ENCODE measurements around the gene PPIL1. TPM values are rescaled to one million over a fixed set of nuclear protein-coding genes. Genes with fewer than 3 reads are reported as not detected.

Gene PPIL1
- total RNA-seq, 2 donors from 2014 or later = 12.0 to 12.9 TPM

- peaks cover 2% of the 10 kb centered on the region for H3K36me3 ChIP-seq
- DNase-seq (ENCODE audit: low spot score) (no peak), ATAC-seq (ENCODE audit: insufficient number of reproducible peaks, low FRiP score, low read depth) (no peak)
- H3K4me3 ChIP-seq = no peak overlapping the region
- H3K27ac ChIP-seq = no peak overlapping the region
- no peaks in the 10 kb centered on the region for H3K9me3 ChIP-seq
- TF ChIP-seq CTCF (IDR thresholded peaks at IDR 0.05) = no peak
- H3K4me1 ChIP-seq (ENCODE audit: control insufficient read depth in 1 of 2, low read depth in 2 of 2) = peaks cover 8 to 38% of the 10 kb centered on the region in 2 donors
- no peaks in the 10 kb centered on the region for H3K27me3 ChIP-seq (replicated peaks; ENCODE audit: insufficient read depth)
Observed at GRCh38 chr6:36855750-36856149, 18.9 kb downstream of the PPIL1 start.

- Histone ChIP-seq H3K27ac (peak overlapping the region; percentile 64 to 76), H3K4me1 (ENCODE audit: control insufficient read depth in 1 of 2, low read depth in 2 of 2) (peaks cover 6 to 29% of the 10 kb centered on the region in 2 donors)
- ATAC-seq (ENCODE audit: insufficient number of reproducible peaks, low FRiP score, low read depth) = peak; percentile 89
Observed at GRCh38 chr6:36853325-36853724, 21.3 kb downstream of the PPIL1 start.

GRCh38 chr6:36852481-36853147, 22.0 kb downstream of the PPIL1 start:
- peaks cover 2% of the 10 kb centered on the region for H3K36me3 ChIP-seq
- DNase-seq (ENCODE audit: low spot score) = no peak
- H3K27ac ChIP-seq = peak overlapping the region; percentile 64 to 76
- no peaks in the 10 kb centered on the region for H3K27me3 ChIP-seq (replicated peaks; ENCODE audit: insufficient read depth)
- peaks cover 6 to 28% of the 10 kb centered on the region in 2 donors for H3K4me1 ChIP-seq (ENCODE audit: control insufficient read depth in 1 of 2, low read depth in 2 of 2)
- peak; percentile 15 for ATAC-seq (ENCODE audit: insufficient number of reproducible peaks, low FRiP score, low read depth)
- H3K4me3 ChIP-seq = no peak overlapping the region
- H3K9me3 ChIP-seq = no peaks in the 10 kb centered on the region
- no peak for TF ChIP-seq CTCF (IDR thresholded peaks at IDR 0.05)

More at GRCh38 chr6:36853325-36853724, 21.3 kb downstream of the PPIL1 start:
- H3K27me3 ChIP-seq (replicated peaks; ENCODE audit: insufficient read depth) = no peaks in the 10 kb centered on the region
- peaks cover 2% of the 10 kb centered on the region for H3K36me3 ChIP-seq
- H3K9me3 ChIP-seq = no peaks in the 10 kb centered on the region
- TF ChIP-seq CTCF (IDR thresholded peaks at IDR 0.05) = no peak
- H3K4me3 ChIP-seq = no peak overlapping the region
- DNase-seq (ENCODE audit: low spot score) = peak; percentile 53

- Histone ChIP-seq H3K9me3 (no peaks in the 10 kb centered on the region), H3K27me3 (replicated peaks; ENCODE audit: insufficient read depth) (no peaks in the 10 kb centered on the region), H3K36me3 (peaks cover 2% of the 10 kb centered on the region), H3K4me3 (no peak overlapping the region), H3K4me1 (ENCODE audit: control insufficient read depth in 1 of 2, low read depth in 2 of 2) (peaks cover 6 to 28% of the 10 kb centered on the region in 2 donors), H3K27ac (peak overlapping the region; percentile 26 to 64)
- no peak for TF ChIP-seq CTCF (IDR thresholded peaks at IDR 0.05)
- ATAC-seq (ENCODE audit: insufficient number of reproducible peaks, low FRiP score, low read depth) = no peak
- DNase-seq (ENCODE audit: low spot score) = no peak
Observed at GRCh38 chr6:36851626-36852025, 23.0 kb downstream of the PPIL1 start.

- peak; percentile 76 for TF ChIP-seq CTCF (IDR thresholded peaks at IDR 0.05)
- ATAC-seq (ENCODE audit: insufficient number of reproducible peaks, low FRiP score, low read depth) (no peak), DNase-seq (ENCODE audit: low spot score) (no peak)
- H3K4me3 ChIP-seq = no peak overlapping the region
- peaks cover 6 to 28% of the 10 kb centered on the region in 2 donors for H3K4me1 ChIP-seq (ENCODE audit: control insufficient read depth in 1 of 2, low read depth in 2 of 2)
- peaks cover 2% of the 10 kb centered on the region for H3K36me3 ChIP-seq
- no peaks in the 10 kb centered on the region for H3K27me3 ChIP-seq (replicated peaks; ENCODE audit: insufficient read depth)
- peak overlapping the region; percentile 26 to 64 for H3K27ac ChIP-seq
- no peaks in the 10 kb centered on the region for H3K9me3 ChIP-seq
Observed at GRCh38 chr6:36851149-36851614, 23.4 kb downstream of the PPIL1 start.
